ENCODE results near the gene WDR6.

The WDR6 gene

DNA sequence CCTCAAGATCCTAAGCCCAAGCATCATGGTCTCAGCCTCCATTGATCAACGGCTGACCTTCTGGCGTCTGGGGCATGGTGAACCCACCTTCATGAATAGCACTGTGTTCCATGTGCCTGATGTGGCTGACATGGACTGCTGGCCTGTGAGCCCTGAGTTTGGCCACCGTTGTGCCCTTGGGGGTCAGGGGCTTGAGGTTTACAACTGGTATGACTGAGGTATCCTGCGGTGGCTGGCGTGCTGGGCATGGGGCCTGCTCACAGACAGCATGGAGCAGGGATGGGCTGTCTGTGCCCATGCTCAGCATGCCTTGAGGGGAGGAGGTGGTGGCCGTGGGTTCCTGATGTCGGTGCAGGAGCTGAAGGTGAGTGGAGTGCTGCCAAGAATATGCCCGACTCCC lies 7.9 kb downstream of the WDR6 start:
- no peak for DNase-seq

DNA sequence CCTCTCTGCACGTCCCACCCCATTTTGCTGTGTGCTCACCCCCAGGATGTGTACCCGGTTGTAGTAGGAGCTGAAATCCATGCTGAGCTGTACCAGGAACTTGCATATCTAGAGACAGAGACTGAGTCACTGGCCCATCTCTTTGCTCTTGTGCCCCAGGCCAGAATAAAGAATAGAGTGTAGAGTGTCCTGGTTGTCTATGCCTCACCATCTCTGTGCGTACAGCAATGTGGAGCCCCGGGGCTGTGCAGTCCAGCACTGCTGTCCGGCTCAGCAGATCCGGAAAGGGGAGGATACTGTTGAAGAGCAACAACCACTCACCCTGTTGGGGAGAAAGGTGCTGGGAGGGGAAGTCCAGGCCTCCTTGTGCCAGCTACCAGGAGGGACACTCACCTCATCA lies 8.6 kb downstream of the WDR6 start:
- DNase-seq, result no peak

- DNase-seq, result no peak
These were observed 9.4 kb downstream of the WDR6 start for GRCh38 chr3:49016414-49017228.

DNA sequence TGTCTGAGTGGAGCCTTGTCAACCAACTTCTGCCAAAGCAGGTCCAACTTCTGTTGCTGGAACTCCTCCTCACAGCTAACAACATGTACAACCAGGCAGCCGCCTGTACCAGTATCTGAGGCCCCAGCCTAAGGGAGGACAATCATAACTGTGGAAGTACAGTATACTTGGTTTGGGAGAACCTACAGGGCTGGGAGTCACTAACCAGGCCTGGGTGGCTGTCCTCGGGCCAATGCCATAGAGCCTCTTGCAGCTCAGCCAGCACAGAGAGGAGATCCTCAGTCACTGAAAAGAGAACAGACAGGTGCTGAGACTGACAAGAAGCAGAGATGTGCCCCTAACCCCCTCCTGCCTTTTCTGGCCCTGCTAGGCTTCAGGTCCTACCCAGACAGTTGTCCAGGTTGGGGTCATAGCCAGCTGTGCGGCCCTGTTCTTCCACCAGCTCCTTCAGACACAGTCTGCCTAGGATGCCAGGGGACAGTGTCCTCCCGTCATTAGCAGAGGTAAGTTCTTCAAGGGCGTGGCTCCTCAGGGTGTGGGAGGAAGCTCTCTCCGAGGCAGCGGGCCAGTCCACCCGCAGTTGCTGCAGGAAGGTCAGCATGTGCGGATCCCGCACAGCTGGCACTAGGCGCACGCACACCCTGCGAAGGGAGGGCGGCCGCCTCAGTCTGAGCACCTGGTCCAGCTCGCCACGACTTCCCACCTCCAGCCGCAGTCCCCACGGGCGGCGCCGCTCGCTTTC lies 10.2 kb downstream of the WDR6 start:
- no peak for DNase-seq

DNA sequence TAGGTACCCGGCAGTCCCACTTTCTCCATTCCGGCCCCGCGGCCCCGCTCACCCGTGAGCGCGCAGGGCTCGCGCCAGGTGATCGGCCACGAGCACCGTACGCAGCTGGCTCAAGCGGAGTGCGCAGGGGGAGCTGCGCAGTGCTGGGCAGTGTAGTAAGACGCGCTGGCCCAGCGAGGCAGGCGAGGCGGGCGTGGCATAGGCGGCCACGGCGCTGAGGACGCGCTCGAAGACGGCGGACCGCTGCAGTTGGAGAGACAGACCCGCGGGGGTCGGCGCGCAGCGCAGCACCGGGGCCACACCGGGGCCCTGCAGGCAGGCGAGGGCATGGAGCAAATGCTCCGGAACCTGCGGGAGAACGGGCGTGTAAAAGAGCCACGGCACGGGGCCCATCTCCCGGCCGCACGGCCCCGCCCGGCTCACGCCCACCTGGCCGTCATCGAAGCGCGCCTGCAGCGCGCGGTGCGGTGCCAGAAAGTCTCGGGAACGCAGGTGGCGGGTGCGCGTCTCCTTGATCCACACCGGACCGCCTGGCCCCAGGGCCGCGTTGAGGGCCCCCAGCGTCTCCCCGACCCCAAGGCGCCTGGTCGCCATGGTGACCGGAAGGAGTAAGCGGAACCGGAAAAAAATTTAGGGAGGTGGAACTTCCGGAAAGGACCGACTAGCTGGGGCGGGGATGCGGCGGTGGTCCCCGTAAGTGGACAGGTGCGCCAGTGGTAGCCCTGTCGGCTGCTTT lies 10.9 kb downstream of the WDR6 start, which contains the start of gene DALRD3:
DALRD3 (minus strand) TSS at position 610 of the 736 bp plus-strand sequence; CDS start at position 594, 16 bp downstream.
- peak; percentile 67 to 82 for DNase-seq

GRCh38 chr3:49018707-49019006 lies 11.5 kb downstream of the WDR6 start:
- no peak for DNase-seq

DNA sequence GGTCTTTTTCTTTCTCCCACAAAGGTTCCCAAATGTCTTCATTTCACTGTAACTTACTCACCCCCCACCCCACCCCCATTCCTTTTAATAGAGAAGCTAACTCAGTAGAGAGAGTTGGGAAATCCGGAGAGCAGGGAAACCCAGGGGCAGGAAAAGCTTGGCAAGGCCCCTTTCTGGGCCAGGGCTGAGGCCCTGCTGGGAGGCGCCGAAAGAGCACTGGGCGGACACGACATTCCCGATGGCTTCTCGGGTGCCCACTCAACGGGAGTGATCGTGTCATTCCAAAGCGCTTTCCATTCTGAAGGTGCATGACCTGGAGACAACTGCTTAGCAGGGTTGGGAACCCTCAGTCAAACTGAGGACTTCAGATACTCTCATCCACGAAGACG lies 12.7 kb downstream of the WDR6 start:
- no peak for DNase-seq

GRCh38 chr3:49020330-49021212 lies 13.4 kb downstream of the WDR6 start:
- DNase-seq, result peak in 1 of 2 experiments; percentile 38

DNA sequence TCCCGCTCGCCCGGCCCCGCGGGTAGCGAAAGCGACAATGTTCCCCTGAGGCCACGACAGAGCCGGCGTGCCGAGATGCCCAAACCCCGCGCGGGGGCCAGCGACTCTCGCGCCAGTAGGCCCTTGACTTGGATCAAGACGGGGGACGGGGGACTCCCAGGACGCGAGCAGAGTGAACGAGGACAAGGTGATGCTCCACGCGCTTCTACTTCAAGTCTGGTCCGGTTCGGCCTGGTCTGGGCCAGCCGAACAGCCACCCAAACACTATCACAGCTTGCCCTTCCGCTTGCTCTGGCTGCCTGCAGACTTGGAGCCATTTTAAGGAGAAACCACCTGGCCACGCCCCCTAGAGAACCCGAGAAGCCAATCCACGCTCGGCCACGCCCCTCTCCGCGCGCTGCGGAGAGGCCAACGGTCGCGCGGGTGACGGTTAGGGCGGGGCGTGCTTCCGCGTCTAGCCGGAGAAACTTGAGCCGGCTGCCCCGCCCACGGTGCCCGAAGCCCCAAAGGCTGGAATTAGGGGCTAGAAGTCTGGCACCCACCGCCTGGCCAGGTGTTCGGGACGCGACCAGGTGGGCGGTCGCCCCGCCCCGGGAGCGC lies 14.1 kb downstream of the WDR6 start:
- peak; percentile 95 to 98 for DNase-seq

DNA sequence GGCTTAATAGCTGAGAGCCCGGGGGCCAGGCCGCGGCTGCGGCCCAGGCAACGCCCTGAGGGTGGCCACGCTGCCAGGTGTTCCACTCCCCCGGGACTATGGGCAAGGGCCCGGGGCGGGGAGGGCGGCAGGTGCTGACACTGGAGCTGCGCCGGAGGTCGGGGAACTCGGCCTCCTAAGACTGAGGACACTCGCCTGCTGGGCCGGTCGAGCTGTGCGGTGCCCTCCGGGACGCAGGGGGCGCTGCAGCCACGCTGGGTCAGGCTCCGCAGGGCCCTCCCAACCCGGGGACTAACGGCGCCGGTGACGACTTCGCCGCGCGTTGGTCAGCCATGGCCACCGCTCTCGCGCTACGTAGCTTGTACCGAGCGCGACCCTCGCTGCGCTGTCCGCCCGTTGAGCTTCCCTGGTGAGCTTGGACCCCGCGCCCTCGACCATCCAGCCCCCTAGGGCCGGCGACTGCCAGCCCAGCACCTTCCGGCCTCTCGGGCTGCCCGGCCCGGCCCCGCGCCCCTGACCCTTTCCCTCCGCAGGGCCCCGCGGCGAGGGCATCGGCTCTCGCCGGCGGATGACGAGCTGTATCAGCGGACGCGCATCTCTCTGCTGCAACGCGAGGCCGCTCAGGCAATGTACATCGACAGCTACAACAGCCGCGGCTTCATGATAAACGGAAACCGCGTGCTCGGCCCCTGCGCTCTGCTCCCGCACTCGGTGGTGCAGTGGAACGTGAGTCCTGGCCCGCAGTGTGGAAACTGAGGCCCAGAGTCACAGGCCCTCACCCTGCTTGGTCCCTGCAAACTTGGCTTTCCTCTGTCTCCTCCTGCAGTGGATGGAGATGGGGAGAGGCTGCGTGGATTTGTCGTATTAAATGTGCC lies 14.9 kb downstream of the WDR6 start, which contains the start of gene NDUFAF3:
NDUFAF3 (plus strand) TSS at position 309 of the 875 bp plus-strand sequence; CDS start at position 333, 24 bp downstream.
- peak; percentile 92 to 98 for DNase-seq

DNA sequence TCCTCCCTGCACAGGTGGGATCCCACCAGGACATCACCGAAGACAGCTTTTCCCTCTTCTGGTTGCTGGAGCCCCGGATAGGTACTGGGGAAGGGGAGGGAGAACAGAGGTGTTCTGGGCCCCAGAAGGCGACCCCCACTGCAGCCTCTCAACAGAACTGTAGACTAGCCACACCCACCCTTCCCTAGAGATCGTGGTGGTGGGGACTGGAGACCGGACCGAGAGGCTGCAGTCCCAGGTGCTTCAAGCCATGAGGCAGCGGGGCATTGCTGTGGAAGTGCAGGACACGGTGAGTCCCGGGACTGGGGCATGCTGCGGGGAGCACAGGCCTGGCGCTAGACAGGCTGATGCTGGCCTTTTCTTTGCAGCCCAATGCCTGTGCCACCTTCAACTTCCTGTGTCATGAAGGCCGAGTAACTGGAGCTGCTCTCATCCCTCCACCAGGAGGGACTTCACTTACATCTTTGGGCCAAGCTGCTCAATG lies 15.5 kb downstream of the WDR6 start:
- DNase-seq, result no peak

GRCh38 chr3:49023775-49024174 lies 16.6 kb downstream of the WDR6 start:
- DNase-seq, result no peak

DNA sequence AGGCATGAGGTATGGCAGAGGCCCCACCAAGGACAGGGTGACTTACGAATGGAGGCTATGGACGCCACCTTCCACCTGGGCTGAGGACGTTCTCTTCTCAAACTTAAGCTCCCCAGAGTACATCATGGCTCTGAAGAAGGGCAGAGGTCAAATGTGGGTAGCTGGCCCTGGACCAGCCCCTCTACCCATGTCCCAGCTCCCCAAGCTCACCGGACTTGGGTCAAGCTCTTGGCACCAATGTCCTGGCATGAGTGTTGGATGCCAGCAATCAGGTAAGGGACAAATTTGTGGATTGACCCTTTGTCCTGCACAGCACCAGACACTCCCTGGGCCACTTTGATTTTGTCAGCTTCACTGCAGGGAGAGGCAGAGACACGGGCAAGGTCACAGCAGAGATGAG lies 17.3 kb downstream of the WDR6 start:
- no peak for DNase-seq

- no peak for DNase-seq
These were observed 18.0 kb downstream of the WDR6 start for GRCh38 chr3:49025005-49025792.

DNA sequence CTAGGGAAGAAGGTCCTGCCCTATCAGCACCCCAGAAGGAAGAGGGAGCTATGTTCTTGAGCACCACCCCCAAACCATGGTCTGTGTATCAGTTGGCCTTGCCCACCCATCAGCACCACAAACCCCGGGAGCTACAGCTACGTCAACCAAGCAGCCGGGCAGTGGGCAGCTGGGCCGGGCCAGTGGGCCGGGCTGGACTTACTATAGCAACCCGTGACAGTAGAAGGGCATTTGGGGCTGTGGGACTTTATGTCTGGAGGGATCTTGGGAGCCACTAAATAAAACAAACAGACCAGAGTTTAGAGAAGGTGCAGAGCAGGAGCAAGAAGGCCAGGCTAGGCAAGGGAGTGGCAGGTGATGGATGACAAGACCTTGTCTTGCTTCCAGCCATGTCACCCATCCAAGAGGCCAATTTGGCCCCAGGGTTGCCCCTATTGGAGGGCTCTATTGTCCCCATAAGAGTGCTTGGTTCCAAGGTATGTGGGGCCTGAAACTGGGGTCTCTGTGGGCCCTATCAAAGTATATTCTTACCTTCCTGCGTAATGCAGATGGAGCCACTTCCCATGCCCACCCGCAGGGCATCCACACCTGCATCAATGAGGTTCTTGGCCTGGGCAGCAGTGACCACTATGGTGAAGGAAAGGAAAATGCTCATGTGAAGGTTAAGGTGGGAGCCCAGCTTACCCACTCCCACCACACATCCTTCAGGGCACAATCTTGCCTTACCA lies 18.8 kb downstream of the WDR6 start:
- DNase-seq, result no peak

- DNase-seq, result no peak
These were observed 19.3 kb downstream of the WDR6 start for GRCh38 chr3:49026536-49026935.

DNA sequence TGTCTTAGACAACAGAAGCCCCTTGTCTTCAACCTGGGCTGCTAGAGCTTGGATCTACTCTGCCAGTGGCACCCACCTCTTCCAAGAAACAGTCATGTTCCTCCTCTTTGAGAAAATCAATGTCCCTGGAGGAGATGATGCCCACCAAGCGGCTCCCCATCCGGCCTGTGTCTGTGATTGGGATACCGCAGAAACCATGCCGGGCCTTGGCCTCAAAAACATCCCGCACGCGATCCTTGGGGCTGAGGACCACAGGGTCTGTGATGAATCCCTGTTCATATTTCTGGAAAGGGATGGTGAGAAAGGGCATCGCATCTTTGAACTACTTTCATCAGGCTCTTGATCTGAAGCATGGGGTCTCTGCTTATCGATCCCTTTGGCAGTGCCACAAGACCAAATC lies 20.4 kb downstream of the WDR6 start:
- no peak for DNase-seq

DNA sequence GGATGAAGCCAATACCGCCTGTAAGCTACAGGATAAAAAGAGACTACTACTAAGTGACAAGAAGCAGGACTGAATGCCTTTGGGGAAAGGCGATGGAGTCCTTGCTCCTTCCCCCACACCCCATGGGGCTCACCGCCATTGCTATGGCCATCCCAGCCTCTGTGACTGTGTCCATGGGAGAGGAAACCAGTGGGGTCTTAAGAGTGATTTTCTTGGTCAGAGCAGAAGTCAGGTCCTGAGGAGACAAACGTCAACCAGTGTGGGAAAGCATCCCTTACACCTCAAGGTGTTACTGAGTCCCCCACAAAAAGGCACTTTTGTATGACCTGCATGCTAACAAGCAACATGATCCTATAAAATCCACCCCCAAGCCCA lies 21.1 kb downstream of the WDR6 start:
- no peak for DNase-seq

Measured in NCI-H524 (cell line).